Stimulated activated naive B cell treated with anti-CD40 and anti-IgM and Interleukin-4, amounts not matched to agents 10 μg/mL and 1 μg/mL and 100 μg/mL, for 72 hours (primary cell): ENCODE data around the gene HDAC9.

Experiments
- ATAC-seq, 2 donors: fragments of 150-1000 bp; cut with Tn5 transposase; replicated peaks; 2 replicates each; pipeline ENCODE4 v1.10.0; 2021; ENCODE audit warnings: moderate library complexity in 1 of 2
- DNase-seq: peaks from one replicate; pipeline ENCODE4 v3.0.0; 2021
- H3K27ac Mint-ChIP-seq: one replicate; pipeline ENCODE4 v1.8.0; 2022; ENCODE audit warnings: mild to moderate bottlenecking, mixed read lengths
- H3K27me3 Mint-ChIP-seq, 2 donors: one replicate each; pipeline ENCODE4 v1.8.0; 2022; ENCODE audit warnings: mixed read lengths in 2 of 2
- H3K36me3 Mint-ChIP-seq, 2 donors: one replicate each; pipeline ENCODE4 v1.8.0; 2022; ENCODE audit warnings: mixed read lengths in 2 of 2, mild to moderate bottlenecking in 1 of 2
- H3K4me1 Mint-ChIP-seq, 2 donors: one replicate each; pipeline ENCODE4 v1.8.0; 2022; ENCODE audit warnings: mixed read lengths in 2 of 2, mild to moderate bottlenecking in 1 of 2
- H3K4me3 Mint-ChIP-seq, 2 donors: one replicate each; pipeline ENCODE4 v1.8.0; 2022; ENCODE audit warnings: mild to moderate bottlenecking in 2 of 2, mixed read lengths in 2 of 2, moderate library complexity in 1 of 2
- H3K9me3 Mint-ChIP-seq, 2 donors: one replicate each; pipeline ENCODE4 v1.8.0; 2022; ENCODE audit warnings: mixed read lengths in 2 of 2, mild to moderate bottlenecking in 1 of 2

Gene HDAC9

GRCh38 chr7:18760046-18760445 is 264.5 kb downstream of the HDAC9 start:
- DNase-seq (no peak), ATAC-seq (no peak)
- Mint-ChIP-seq H3K9me3 (no peaks in the 10 kb centered on the region), H3K4me3 (no peak overlapping the region), H3K4me1 (no peaks in the 10 kb centered on the region), H3K36me3 (peaks cover 5% of the 10 kb centered on the region in 2 donors), H3K27me3 (no peaks in the 10 kb centered on the region), H3K27ac (no peak overlapping the region)

- Mint-ChIP-seq H3K9me3 (no peaks in the 10 kb centered on the region), H3K4me3 (no peak overlapping the region), H3K27me3 (no peaks in the 10 kb centered on the region), H3K27ac (no peak overlapping the region), H3K36me3 (peaks cover 5% of the 10 kb centered on the region in 2 donors), H3K4me1 (no peaks in the 10 kb centered on the region)
- no peak for DNase-seq
- no peak for ATAC-seq
Measured at GRCh38 chr7:18760631-18761445, 265.3 kb downstream of the HDAC9 start.

- no peak overlapping the region for H3K4me3 Mint-ChIP-seq
- DNase-seq (no peak), ATAC-seq (no peak)
- H3K4me1 Mint-ChIP-seq: no peaks in the 10 kb centered on the region
- H3K27me3 Mint-ChIP-seq: no peaks in the 10 kb centered on the region
- no peaks in the 10 kb centered on the region for H3K9me3 Mint-ChIP-seq
- peaks cover 5% of the 10 kb centered on the region in 2 donors for H3K36me3 Mint-ChIP-seq
- no peak overlapping the region for H3K27ac Mint-ChIP-seq
Measured at GRCh38 chr7:18762189-18762588, 266.6 kb downstream of the HDAC9 start.

DNA sequence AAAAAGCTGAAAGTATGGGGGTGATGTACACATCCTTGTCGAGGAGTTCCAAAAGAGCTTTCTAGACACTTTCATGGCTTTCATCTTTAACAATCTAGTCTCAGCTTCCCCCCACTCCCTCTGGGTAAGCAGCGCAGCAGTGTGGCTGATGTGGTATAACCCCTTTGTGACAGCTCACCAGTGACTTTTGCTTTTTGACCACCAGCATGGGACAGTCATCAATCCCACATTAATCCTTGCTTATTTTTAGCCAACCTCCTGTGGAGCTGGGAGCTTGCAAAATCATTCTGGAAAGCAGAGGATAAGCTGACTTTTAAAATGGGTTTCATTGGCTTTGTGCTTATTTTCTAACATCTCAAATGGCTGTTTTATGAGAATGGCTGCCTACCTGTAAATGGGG is 272.7 kb downstream of the HDAC9 start:
- Mint-ChIP-seq H3K27me3 (no peaks in the 10 kb centered on the region), H3K9me3 (no peaks in the 10 kb centered on the region), H3K4me1 (no peaks in the 10 kb centered on the region), H3K27ac (no peak overlapping the region), H3K36me3 (peaks cover 6 to 14% of the 10 kb centered on the region in 2 donors), H3K4me3 (no peak overlapping the region)
- DNase-seq (no peak), ATAC-seq (no peak)

- no peak overlapping the region for H3K27ac Mint-ChIP-seq
- DNase-seq: no peak
Measured at GRCh38 chr7:18770154-18770811, 274.7 kb downstream of the HDAC9 start.

DNA sequence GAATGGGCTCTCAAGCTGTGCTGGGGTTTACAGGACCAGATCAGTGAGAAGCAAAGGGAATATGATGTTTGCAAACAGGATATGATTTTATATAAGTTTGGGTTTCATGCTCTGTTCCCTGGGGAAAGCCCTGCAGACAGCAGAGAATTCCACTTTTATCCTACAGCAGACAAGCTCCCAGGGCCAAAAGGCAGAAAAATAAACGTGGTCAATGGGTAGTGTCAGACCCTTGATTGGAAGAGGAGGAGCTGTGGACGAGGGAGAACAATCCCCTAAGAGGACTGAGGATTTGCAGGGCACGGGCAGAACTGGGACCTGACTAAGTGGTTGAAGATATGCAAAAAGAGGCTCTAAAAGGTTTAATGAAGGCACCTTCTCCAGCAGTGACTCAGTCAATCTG is 275.3 kb downstream of the HDAC9 start:
- Mint-ChIP-seq H3K36me3 (peaks cover 6 to 9% of the 10 kb centered on the region in 2 donors), H3K27me3 (no peaks in the 10 kb centered on the region), H3K27ac (no peak overlapping the region), H3K4me3 (no peak overlapping the region), H3K4me1 (no peaks in the 10 kb centered on the region), H3K9me3 (no peaks in the 10 kb centered on the region)
- ATAC-seq (no peak), DNase-seq (no peak)

More at GRCh38 chr7:18770154-18770811, 274.7 kb downstream of the HDAC9 start:
- no peaks in the 10 kb centered on the region for H3K9me3 Mint-ChIP-seq
- H3K27me3 Mint-ChIP-seq: no peaks in the 10 kb centered on the region
- H3K4me3 Mint-ChIP-seq: no peak overlapping the region
- peaks cover 6 to 9% of the 10 kb centered on the region in 2 donors for H3K36me3 Mint-ChIP-seq
- no peak for ATAC-seq
- H3K4me1 Mint-ChIP-seq: no peaks in the 10 kb centered on the region

- ATAC-seq (no peak), DNase-seq (no peak)
- no peaks in the 10 kb centered on the region for H3K4me1 Mint-ChIP-seq
- no peaks in the 10 kb centered on the region for H3K9me3 Mint-ChIP-seq
- H3K36me3 Mint-ChIP-seq: peaks cover 6 to 9% of the 10 kb centered on the region in 2 donors
- no peaks in the 10 kb centered on the region for H3K27me3 Mint-ChIP-seq
- no peak overlapping the region for H3K4me3 Mint-ChIP-seq
- no peak overlapping the region for H3K27ac Mint-ChIP-seq
Measured at GRCh38 chr7:18771834-18772566, 276.5 kb downstream of the HDAC9 start.

DNA sequence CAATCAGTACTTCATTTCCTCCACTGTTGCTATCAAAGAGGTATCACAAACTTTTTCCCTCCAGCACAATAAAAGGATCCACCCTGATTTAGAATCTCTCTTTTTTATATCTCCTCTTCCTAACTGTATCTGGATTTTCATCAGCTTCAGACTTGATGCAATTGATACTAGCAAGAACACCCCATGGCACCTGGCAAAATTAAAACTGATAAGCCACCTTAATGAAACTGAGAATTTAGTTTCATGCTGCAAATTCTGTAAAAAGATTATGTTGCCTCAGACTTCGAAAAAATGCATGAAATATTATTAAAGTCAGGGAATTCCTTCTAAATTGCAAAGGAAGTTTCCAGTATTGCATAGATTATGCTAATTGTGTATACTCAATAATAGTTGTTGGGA is 277.0 kb downstream of the HDAC9 start:
- Mint-ChIP-seq H3K27me3 (no peaks in the 10 kb centered on the region), H3K4me1 (no peaks in the 10 kb centered on the region), H3K27ac (no peak overlapping the region), H3K9me3 (no peaks in the 10 kb centered on the region), H3K36me3 (peaks cover 6% of the 10 kb centered on the region in 2 donors), H3K4me3 (no peak overlapping the region)
- ATAC-seq (no peak), DNase-seq (no peak)

GRCh38 chr7:18777314-18777713 is 281.8 kb downstream of the HDAC9 start:
- Mint-ChIP-seq H3K4me1 (no peaks in the 10 kb centered on the region), H3K27ac (no peak overlapping the region), H3K27me3 (no peaks in the 10 kb centered on the region), H3K36me3 (no peaks in the 10 kb centered on the region), H3K4me3 (no peak overlapping the region), H3K9me3 (no peaks in the 10 kb centered on the region)
- no peak for DNase-seq
- ATAC-seq: no peak

GRCh38 chr7:18778594-18778993 is 283.0 kb downstream of the HDAC9 start:
- ATAC-seq (no peak), DNase-seq (no peak)
- no peak overlapping the region for H3K4me3 Mint-ChIP-seq
- no peak overlapping the region for H3K27ac Mint-ChIP-seq
- no peaks in the 10 kb centered on the region for H3K36me3 Mint-ChIP-seq
- H3K27me3 Mint-ChIP-seq: no peaks in the 10 kb centered on the region
- H3K9me3 Mint-ChIP-seq: no peaks in the 10 kb centered on the region
- no peaks in the 10 kb centered on the region for H3K4me1 Mint-ChIP-seq

DNA sequence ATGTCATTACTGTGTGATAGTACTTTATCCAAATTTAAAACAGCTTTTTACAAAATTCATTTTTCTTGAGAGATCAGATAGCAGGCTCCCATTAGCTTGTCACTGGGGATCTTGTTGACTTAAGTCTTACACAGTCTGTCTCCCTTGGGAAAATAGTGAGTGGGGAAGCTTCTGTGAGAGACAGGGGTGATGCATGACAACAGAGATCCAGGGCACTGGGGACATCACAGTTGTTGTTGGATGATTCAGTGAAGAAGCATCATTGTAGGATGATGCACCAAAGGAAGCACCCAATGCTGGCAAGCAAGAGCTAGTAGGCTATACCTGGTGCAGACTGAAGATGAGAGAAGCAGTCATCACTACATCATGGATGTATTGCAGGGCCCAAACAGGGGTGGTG is 284.7 kb downstream of the HDAC9 start:
- H3K4me3 Mint-ChIP-seq: no peak overlapping the region
- H3K27ac Mint-ChIP-seq: no peak overlapping the region
- ATAC-seq (no peak), DNase-seq (no peak)
- H3K27me3 Mint-ChIP-seq: no peaks in the 10 kb centered on the region
- no peaks in the 10 kb centered on the region for H3K4me1 Mint-ChIP-seq
- H3K36me3 Mint-ChIP-seq: no peaks in the 10 kb centered on the region
- H3K9me3 Mint-ChIP-seq: no peaks in the 10 kb centered on the region

- Mint-ChIP-seq H3K9me3 (no peaks in the 10 kb centered on the region), H3K4me3 (no peak overlapping the region), H3K4me1 (no peaks in the 10 kb centered on the region), H3K27me3 (no peaks in the 10 kb centered on the region), H3K27ac (no peak overlapping the region), H3K36me3 (no peaks in the 10 kb centered on the region)
- no peak for DNase-seq
- ATAC-seq: no peak
Measured at GRCh38 chr7:18780938-18781337, 285.4 kb downstream of the HDAC9 start.

GRCh38 chr7:18786196-18786727 is 290.7 kb downstream of the HDAC9 start:
- H3K4me3 Mint-ChIP-seq: no peak overlapping the region
- peaks cover 12 to 15% of the 10 kb centered on the region in 2 donors for H3K36me3 Mint-ChIP-seq
- H3K4me1 Mint-ChIP-seq: no peaks in the 10 kb centered on the region
- H3K27ac Mint-ChIP-seq: no peak overlapping the region
- no peaks in the 10 kb centered on the region for H3K27me3 Mint-ChIP-seq
- H3K9me3 Mint-ChIP-seq: peaks cover 0 to 9% of the 10 kb centered on the region in 2 donors
- no peak for ATAC-seq
- DNase-seq: no peak

GRCh38 chr7:18786796-18787195 is 291.2 kb downstream of the HDAC9 start:
- ATAC-seq (no peak), DNase-seq (no peak)
- no peak overlapping the region for H3K4me3 Mint-ChIP-seq
- no peaks in the 10 kb centered on the region for H3K27me3 Mint-ChIP-seq
- H3K36me3 Mint-ChIP-seq: peaks cover 12 to 15% of the 10 kb centered on the region in 2 donors
- H3K4me1 Mint-ChIP-seq: no peaks in the 10 kb centered on the region
- H3K9me3 Mint-ChIP-seq: peaks cover 0 to 9% of the 10 kb centered on the region in 2 donors
- H3K27ac Mint-ChIP-seq: no peak overlapping the region
